Measurements from ENCODE around the gene TP53INP2.
A peak's percentile ranks its signal among the peaks of the same experiment; 100 is the strongest.
"Not testable (repeated sequence)": the region's sequence is repeated elsewhere in the genome, so short reads cannot be mapped to it uniquely, and the experiment has no call there.

Gene TP53INP2, protein sequence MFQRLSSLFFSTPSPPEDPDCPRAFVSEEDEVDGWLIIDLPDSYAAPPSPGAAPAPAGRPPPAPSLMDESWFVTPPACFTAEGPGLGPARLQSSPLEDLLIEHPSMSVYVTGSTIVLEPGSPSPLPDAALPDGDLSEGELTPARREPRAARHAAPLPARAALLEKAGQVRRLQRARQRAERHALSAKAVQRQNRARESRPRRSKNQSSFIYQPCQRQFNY

DNA sequence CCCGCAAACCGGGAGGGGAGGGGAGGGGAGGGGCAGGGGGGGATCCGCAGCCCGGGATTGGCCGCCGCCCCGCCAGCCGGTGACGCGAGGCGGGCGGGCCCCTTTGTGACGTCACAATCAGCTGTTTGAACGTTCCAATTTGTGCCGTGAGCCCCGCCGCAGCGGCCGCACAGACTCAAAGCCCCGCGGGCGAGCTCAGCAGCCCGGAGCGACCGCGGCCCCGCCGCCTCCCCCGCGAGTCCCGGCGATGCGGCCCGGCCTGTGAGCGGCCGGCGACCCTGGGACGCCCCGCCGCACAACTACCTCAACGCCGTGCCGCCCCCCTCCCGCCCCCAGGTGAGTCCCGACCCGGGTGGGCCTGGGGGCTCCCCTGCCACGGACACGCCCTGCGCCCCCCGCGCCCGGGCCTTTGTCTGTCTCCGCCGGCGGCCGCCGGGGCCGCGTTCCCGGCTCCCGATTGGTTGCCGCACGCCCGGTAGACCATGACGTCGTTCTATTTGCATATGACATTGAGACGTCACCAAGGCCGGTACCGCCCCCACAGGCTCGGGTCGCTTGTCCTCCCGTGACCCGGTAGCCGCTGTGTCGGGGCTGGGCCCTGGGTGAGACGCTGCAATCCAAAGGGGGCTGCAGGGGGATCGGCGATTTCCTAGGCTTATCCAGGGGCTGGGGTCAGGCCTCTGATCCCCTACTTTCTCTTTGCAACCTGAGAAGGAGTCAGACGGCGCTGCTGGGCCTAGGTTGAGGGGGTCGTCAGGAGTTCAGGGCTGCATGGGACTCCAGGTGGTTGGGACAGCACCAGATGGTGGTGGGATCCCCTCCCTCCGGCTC is at the start of gene TP53INP2:
TSS of gene TP53INP2 (plus strand) at position 168 of the 831 bp plus-strand sequence. CDS start 4,396 bp downstream, outside the sequence.
- DNase-seq (ENCODE audit: low spot score) = peak; percentile 84

DNA sequence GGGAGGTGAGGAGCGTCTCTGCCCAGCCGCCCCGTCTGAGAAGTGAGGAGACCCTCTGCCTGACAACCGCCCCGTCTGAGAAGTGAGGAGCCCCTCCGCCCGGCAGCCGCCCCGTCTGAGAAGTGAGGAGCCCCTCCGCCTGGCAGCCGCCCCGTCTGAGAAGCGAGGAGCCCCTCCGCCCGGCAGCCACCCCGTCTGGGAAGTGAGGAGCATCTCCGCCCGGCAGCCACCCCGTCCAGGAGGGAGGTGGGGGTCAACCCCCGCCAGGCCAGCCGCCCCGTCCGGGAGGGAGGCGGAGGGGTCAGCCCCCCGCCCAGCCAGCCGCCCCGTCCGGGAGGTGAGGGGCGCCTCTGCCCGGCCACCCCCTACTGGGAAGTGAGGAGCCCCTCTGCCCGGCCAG is 45.5 kb upstream of the TP53INP2 start:
- DNase-seq (ENCODE audit: low spot score) = not testable (repeated sequence)

DNA sequence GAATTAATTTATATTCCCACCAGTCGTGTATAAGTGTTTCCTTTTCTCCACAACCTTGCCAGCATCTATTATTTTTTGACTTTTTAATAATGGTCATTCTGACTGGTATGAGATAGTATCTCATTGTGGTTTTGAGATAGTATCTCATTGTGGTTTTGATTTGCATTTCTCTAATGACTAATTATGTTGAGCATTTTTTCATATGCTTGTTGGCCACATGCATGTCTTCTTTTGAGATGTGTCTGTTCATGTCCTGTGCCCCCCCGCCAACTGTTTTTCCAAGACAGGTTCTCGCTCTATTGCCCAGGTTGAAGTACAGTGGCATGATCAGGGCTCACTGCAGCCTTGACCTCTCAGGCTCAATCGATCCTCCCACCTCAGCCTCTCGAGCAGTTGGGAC is 42.3 kb upstream of the TP53INP2 start:
- peak; percentile 50 for DNase-seq (ENCODE audit: low spot score)

DNA sequence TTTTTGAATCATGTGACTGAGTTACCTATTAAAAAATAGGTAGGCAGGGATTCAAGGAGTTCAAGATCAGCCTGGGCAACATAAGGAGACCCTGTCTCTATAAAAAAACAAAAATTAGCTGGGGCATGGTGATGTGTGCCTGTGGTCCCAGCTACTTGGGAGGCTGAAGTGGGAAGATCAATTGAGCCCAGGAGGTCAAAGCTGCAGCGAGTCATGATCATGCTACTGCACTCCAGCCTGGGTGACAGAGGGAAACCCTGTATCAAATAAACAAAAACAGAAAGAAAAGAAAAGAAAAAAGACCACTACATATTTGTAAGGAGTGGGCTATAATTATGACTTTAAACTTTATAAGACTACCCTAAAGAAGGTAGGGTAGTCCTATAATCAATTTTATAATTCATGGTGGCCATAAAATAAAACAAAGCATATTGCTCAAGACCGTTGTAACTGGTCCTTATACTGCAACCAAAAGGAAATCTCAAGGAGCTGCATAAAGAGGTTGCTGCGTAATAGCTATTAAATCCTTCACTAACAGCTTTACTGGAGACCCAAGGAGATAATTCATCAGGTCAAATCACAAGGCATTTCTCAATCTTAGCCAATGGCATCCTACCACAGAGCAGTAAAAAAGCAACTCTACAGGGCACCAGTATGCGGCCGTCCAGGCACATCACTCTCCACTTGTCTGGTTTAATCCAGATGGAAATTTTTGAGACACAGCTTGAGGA is 40.8 kb upstream of the TP53INP2 start:
- no peak for DNase-seq (ENCODE audit: low spot score)

DNA sequence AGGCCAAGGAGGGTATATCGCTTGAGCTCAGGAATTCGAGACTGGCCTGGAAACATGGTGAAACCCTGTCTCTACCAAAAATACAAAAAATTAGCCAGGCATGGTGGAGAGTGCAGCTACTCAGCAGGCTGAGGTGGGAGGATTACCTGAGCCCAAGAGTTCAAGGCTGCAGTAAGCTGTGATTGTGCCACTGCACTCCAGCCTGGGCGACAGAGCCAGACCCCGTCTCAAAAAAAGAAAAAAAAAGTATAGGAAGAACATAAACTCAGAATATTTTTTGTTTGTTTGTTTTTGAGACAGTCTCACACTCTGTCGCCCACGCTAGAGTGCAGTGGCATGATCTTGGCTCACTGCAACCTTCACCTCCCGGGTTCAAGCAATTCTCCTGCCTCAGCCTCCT is 39.4 kb upstream of the TP53INP2 start:
- not testable (repeated sequence) for DNase-seq (ENCODE audit: low spot score)

DNA sequence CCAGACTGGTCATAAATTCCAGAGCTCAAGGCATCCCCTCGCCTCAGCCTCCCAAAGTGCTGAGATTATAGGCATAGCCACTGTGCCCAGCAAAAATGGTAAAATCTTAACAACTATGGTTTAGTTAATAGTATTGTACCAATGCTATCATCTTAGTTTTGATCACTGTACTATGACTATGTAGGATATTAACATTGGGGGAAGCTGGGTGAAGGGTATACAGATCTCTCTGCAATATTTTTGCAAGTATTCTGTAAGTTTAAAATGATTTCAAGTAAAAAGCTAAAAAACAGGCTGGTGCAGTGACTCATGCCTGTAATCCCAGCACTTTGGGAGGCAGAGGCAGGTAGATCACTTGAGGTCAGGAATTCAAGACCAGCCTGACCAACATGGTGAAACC is 35.0 kb upstream of the TP53INP2 start:
- DNase-seq (ENCODE audit: low spot score) = no peak

DNA sequence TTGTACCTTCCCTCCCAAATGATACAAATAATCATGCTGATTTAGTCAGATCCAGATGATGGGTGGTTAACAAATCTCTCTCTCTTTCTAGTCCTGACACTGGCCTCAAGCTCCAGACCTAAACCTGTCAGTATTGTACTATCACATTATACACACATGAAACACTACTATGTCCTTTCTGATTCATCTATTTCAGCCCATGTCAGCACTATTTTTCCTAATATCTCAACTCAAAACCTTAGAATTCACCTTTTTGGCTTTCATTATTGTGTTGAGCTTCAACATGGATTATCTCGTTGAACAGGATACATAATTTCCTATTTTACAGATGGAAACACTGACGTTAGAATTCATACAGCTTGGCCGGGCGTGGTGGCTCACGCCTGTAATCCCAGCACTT is 30.7 kb upstream of the TP53INP2 start:
- DNase-seq (ENCODE audit: low spot score) = no peak

DNA sequence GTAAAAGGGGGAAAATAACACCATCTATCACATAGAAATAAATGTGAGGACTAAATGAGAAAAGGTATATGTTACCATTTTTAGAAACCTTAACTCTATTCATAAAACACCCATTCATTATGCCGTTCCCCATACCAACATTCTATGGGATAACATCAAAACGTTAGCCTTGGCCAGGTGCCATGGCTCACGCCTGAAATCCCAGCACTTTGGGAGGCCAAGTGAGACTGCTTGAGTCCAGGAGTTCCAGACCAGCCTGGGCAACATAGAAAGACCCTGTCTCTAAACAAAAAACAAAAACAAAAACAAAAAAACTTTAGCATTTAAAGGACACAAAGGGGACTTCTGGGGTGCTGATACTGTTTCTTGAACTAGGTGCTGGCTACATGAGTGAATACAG is 28.6 kb upstream of the TP53INP2 start:
- no peak for DNase-seq (ENCODE audit: low spot score)

DNA sequence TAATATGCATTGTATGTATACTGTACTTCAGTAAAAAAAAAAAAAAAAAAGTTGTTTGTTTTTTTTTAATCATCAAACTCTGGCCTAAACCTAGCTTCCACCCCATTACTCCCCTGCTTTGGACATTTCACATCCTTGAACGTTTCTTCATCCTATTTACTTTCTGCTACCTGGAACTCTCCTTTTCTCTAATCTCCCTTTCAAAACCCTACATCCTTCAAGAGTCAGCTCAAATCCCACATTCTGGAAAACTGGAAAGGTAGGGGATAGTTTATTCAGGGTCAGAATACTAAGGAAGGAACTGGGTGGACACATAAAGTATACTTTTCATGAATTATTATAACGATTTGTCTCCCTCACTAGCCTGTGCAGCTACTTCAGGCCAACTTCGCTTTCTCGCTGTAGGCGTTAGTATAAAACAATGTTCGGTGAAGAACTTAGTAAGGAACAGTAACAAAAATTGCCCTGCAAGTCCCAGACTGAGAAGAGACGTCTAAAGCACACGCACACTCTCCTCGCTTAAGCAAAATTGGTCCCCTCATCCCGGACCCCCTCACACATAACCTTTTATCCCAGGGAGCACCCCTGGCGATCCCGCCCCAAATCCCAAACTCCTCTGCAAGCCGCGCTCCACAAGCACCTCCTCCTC is 28.0 kb upstream of the TP53INP2 start:
- DNase-seq (ENCODE audit: low spot score) = no peak

DNA sequence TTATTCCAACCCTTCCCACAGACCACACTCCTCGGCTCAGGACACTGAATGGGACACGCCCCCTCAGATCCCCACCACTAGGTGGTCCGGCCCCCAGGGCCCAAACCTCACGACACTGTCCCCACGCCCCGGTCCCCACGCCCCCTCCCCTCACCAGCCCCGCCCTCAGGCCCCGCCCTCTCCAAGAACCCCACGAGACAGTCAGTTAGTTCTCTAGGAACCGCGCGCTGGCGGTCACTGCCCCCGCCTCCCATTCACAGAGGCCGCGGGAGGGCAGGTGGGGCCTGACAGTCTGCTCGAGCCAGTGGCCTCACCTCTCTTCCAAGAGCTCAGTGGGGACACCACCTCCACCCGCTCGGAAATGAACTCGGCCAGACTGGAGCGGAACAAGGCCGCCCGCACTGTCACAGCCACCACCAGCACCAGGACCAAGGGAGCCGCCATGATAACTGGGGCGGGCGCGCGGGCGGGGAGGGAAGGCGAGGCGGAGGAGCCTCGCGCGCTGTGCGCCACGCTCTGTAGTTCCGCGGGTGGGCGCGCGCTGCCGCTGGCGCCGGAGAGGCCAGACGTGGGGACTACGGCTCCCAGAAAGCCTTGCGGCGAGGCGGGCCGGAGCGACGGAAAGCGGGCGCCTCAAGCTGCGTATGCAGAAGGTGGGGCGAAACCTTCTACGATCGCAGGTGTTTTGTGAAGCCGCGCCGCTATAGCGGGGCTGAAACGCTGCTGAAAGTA is 27.3 kb upstream of the TP53INP2 start, which contains the start of gene PIGU:
TSS of gene PIGU (minus strand) at position 451 of the 732 bp plus-strand sequence. CDS start at position 444, 7 bp downstream.
- peak; percentile 97 for DNase-seq (ENCODE audit: low spot score)

DNA sequence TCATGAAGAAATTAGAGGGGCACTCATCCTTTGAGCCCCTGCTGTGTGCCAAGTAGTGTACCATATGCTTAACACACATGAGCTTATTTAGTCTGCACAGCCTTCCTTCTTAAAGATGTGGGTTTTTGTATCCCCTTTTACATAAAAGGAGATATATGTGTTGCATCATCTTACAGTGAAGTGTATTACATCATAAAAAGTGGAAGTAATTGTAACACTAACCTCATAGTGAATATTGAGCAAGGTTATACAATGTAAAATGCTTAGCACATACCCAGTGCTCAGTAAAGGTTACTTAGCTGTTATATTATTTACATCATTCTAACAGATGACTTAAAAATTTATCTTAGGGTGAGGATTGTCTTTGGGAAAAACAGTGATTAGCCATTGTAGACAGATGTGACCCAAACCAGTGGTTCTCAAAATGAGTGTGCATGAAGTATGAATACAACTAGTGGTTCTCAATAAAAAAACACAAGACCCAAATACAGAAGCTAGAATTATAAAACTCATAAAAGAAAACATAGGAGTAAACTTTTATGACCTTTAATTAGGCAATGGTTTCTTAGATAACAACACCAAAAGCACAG is 23.5 kb upstream of the TP53INP2 start:
- DNase-seq (ENCODE audit: low spot score) = peak; percentile 19

DNA sequence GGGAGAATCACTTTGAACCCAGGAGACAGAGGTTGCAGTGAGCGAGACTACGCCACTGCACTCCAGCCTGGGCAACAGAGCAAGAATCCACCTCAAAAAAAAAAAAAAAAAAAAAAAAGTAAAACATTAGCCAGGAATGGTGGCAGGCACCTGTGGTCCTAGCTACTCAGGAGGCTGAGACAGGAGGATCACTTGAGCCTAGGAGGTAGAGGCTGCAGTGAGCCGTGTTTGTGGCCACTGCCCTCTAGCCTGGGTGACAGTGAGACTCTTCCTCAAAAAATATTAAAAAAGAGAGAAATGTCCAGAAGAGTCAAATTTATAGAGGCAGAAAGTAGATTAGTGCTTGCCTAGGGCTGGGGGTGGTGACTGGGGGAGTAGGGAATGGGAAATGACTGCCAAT is 20.5 kb upstream of the TP53INP2 start:
- DNase-seq (ENCODE audit: low spot score) = no peak

DNA sequence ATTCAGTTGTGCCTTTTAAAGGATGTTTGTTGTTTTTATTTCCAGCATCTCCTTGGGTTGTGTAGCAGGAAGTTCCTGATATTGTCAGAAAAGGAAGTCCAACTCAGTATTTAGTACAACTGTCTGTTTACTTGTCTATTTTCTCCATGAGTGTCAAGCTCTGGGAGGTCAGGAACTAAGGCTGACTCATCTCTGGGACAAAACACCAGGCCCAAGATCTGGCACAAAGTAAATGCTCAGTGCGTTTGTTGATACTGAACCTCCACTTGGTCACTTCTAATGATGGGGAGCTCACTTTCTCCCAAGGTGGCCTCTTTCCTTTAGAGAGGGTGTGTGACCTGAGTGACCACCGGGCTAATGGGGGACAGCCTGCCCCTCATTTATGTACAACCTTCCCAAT is 14.7 kb upstream of the TP53INP2 start:
- no peak for DNase-seq (ENCODE audit: low spot score)

DNA sequence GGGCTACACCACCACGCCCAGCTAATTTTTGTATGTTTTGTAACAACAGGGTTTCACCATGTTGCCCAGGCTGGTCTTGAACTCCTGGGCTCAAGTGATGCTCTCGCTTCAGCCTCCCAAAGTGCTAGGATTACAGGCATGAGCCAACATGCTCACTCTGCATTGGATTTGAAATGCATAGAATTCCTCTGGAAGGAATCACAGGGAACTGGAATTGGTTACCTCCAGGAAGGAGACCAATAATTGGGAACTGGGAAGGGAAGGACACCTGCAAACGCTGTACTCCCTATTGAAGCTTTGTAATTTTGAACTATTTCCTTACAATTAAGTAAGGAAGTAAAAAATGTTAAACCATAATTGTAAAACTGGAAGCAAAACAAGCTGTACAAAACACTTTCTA is 12.3 kb upstream of the TP53INP2 start:
- DNase-seq (ENCODE audit: low spot score) = no peak

DNA sequence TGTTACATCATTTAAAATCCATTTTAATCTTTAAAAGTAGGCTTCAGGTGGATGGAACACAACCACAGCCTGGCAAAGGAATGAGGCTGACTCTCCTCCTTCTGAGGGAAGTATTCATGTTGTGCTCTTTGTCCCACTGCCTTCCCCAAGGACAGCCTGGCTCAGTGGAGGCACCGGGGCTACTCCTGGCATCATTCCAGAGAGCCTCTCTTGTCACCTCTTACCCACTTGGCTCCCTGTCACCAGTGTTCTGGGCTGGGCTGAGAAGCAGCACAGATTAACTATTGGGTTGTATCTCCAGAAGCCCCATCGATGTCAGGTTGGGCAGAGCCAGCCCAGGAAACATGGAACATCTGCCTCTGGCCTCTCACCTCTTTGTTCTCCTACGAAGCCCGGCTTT is 10.7 kb upstream of the TP53INP2 start:
- no peak for DNase-seq (ENCODE audit: low spot score)

DNA sequence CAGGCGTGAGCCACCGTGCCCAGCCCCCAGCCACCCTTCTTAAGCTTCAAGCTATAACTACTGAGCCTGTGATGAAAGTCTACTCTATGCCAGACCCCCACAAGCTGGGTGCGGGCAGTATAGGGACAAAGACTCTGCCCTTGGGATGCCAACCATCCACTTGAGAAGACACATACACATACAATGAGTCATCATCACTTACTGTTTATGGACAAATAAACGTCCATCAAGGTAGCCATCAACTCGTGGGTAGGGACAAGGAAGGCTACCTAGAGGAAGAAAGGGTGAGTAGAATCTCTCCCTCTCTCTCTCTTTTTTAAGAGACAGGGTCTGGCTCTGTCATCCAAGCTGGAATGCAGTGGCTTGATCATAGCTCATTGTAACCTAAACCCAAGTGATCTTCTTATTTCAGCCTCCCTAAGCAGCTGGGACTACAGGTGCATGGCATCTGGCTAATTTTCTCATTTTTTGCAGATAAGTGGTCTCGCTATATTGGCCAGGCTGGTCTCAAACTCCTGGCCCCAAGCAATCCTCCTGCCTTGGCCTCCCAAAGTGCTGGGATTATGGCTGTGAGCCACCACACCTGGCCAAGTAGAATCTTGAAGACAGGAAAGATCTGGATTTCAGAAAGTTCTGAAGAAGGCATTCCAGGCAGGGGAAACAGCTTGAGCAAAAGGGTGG is 2.6 kb upstream of the TP53INP2 start:
- DNase-seq (ENCODE audit: low spot score) = no peak

DNA sequence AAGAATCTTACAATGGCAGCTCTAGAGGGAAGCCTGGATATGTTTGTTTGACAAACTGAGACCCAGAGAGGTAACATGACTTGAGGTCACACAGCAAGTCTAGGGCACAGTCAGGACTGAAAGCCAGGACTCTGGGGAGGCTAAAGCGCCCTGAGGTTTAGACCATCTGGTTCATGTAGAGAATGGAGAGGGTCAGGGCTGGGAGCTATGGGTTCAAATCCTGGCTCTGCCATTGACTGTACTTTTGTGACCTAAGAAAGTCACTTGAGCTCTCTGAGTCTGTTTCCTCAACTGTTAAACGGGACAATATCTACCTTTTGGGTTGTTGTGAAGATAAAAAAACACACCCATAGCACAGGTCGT is 1.1 kb upstream of the TP53INP2 start:
- no peak for DNase-seq (ENCODE audit: low spot score)

DNA sequence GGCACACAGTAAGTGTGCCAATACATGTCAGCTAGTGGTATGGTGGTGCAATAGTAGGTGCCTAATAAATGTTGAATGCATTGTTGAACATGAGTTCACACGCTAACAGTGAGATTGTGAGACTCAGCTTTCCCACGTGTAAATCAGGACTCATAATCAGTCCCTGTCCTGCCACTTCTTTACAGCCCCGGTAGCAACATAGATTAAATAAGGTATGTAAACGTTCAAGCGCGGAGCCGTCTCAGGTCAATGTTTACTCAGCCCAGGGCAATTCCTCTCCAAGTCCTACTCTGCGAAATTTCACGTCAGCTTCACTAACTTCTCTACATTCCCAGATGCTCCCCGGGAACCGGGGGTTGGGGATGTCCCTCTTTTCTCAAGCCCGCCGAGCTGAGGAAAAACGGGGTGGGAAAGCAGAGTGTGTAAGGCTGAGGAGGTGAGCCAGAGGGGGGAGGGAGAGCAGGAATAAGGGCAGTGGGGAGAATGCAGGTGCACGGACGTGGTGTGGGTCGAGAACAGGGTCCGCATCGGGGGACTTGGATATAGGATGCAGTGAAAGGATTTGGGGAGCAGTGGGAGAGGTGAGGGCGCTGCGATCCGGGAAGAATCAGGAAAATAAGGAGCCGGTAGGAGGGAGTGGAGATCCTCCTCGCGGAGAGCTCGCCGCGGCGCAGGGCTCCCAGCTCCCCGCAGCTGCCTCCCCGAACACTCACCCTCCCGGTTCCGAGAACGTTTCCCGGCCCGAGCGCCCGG is 544 bp upstream of the TP53INP2 start:
- DNase-seq (ENCODE audit: low spot score) = no peak

DNA sequence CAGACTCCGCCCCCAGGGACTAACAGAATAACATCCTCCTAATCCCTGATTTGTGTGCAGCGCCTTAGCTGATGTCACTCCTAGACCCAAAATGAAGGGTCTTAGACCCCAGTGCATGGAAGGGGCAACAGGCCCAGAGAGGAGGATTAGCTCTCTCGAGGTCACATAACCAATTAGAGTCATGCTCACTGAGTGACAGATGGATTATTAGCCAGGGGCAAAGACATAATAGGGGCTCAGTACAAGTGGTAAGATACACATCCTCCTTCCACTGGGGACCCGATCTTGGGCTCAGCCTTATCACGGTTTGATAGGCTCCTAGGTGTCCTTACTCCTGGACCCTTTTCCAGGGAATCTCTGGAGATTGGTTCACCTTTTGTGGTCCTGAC is 858 bp downstream of the TP53INP2 start:
- DNase-seq (ENCODE audit: low spot score) = no peak
